Measurements from ENCODE around the gene ZNF470. TPM values are rescaled to one million over a fixed set of nuclear protein-coding genes. Genes with fewer than 3 reads are reported as not detected.

ZNF470 gene
- 3.4 and 4.3 TPM in 2 replicates for total RNA-seq

GRCh38 chr19:56567274-56568120, at the start of gene ZNF470:
ZNF470 (plus strand) TSS chr19:56567468; CDS start chr19:56570312, 2,844 bp downstream.

GRCh38 chr19:56538761-56539263, 28.5 kb upstream of the ZNF470 start, which contains the start of gene ZFP28:
ZFP28 (plus strand) TSS chr19:56538948; CDS start chr19:56539019, 71 bp downstream.

GRCh38 chr19:56594783-56595547, 27.7 kb downstream of the ZNF470 start, which contains the start of gene ZNF71:
ZNF71 (plus strand) TSS chr19:56595302; CDS start chr19:56601559, 6,257 bp downstream.

Other genes starting within 250 kb of the ZNF470 start
- 3.3 and 3.9 TPM in 2 replicates for gene ZNF582, start 173.9 kb upstream of the ZNF470 start, total RNA-seq
- gene ZNF583, start 163.1 kb upstream of the ZNF470 start, total RNA-seq: 5.5 and 12.6 TPM in 2 replicates
- 4.3 and 6.7 TPM in 2 replicates for gene ZNF667, start 90.1 kb upstream of the ZNF470 start, total RNA-seq
- gene ZNF471, start 59.6 kb upstream of the ZNF470 start, total RNA-seq: 4.4 and 6.7 TPM in 2 replicates
- gene ZFP28, start 28.5 kb upstream of the ZNF470 start, total RNA-seq: 5.5 and 9.4 TPM in 2 replicates
- gene ZNF71, start 27.8 kb downstream of the ZNF470 start, total RNA-seq: 9.2 and 9.8 TPM in 2 replicates
- not detected in 2 replicates for gene SMIM17, start 75.7 kb downstream of the ZNF470 start, total RNA-seq
- 0.39 TPM in 1 of 2 replicates, not detected in the other for gene ZNF835, start 104.3 kb downstream of the ZNF470 start, total RNA-seq

All from placental epithelial cell (primary cell).